Measurements from ENCODE around the gene EHD4.

GRCh38 chr15:41881550-41881919 lies 90.8 kb downstream of the EHD4 start:
- no peak for TF ChIP-seq RHOXF2B (CRISPR knock-in tag; conservative IDR thresholded peaks at IDR 0.05)
- TF ChIP-seq EGR1 (conservative IDR thresholded peaks at IDR 0.05), result no peak
- TF ChIP-seq ZNF445 (CRISPR knock-in tag; IDR thresholded peaks at IDR 0.05; ENCODE audit: low read depth), result no peak
- no peak for TF ChIP-seq CTCF (IDR thresholded peaks at IDR 0.05 in 2 of 3, conservative IDR thresholded peaks at IDR 0.05 in 1 of 3; ENCODE audit: insufficient read depth in 2 of 3, low read depth in 1 of 3, low read length in 3 of 3)
- TF ChIP-seq AFF4 (CRISPR knock-in tag; IDR thresholded peaks at IDR 0.05), result no peak
- TF ChIP-seq TCF7L2 (IDR thresholded peaks at IDR 0.05; ENCODE audit: low read depth, low read length), result no peak
- TF ChIP-seq THRA (IDR thresholded peaks at IDR 0.05), result no peak
- TF ChIP-seq FUS (optimal IDR thresholded peaks at IDR 0.05; ENCODE audit: low read depth, low read length), result no peak
- TF ChIP-seq POLR2AphosphoS5 (IDR thresholded peaks at IDR 0.05; ENCODE audit: control insufficient read depth, insufficient read depth, low read depth, low read length), result no peak
- TF ChIP-seq EZH2 (IDR thresholded peaks at IDR 0.05; ENCODE audit: borderline replicate concordance, low read depth, low read length), result no peak
- TF ChIP-seq LARP7 (IDR thresholded peaks at IDR 0.05), result no peak

Measured in K562 (cell line).